NCI-H2107 (cell line): ENCODE measurements around the gene MAD1L1.

Experiments used
- DNase-seq: peaks from one replicate; lab custom pipeline; 2025; lab: John Stamatoyannopoulos, UW

The MAD1L1 gene

GRCh38 chr7:2104107-2104710, 128.5 kb downstream of the MAD1L1 start:
- no peak for DNase-seq

- DNase-seq, result no peak
Measured at GRCh38 chr7:2103071-2103898, 129.5 kb downstream of the MAD1L1 start.

DNA sequence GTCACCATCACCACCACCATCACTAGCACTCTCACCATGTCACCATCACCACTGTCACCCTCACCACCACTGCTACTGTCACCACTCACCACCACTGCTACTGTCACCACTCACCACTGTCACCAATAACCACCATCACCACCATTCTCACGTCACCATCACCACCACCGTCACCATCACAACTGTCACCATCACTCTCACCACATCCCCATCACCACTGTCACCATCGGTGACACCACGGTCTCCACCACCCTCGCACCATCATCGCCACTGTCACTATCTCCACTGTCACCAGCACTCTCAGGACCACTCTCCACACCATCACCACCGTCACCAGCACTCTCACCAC, 130.4 kb downstream of the MAD1L1 start:
- DNase-seq, result no peak

- no peak for DNase-seq
Measured at GRCh38 chr7:2101630-2102374, 130.9 kb downstream of the MAD1L1 start.

DNA sequence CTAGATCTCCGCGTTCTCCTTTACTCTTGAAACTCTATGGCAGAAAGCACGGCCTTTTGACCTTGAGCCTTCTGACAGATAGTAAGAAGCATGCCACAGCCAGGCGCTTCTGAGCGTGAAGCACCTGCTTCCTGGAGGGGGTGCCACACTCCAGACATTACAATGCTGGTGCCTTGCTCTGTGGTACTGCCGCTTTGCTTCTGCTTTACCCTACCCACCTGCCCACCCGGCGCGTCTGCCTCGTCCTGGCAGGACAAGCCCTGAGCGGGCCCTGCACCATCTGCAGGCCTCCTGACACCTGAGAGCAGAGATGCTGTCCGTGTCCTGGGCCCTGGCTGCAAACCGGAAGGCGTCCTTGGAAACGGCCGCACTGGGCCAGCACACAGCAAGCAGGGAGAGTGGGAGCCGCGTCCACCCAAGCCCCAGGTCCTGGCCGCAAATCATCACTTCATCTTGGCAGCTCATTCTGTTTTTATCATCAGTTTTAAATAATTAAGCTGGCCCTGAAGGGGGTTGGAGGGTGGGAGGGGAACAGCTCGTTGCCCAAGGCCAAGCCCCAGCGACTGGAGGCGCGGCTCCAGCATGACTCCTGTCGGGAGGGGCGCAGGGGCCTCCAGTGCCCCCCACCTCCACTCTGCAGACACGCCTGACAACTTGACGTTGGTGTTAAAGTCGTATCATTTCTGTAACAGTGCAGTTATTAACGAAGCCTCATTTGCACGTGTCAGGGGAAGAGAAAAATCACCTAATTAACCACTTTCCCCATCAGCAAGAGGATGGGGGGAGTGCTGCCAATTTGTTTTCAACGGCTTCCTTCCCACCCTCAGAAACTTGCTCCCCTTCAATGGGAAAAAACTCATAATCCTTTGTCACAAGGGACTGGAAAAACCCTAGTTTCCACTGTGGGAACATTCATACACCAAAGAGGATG, 132.2 kb downstream of the MAD1L1 start:
- DNase-seq, result no peak

DNA sequence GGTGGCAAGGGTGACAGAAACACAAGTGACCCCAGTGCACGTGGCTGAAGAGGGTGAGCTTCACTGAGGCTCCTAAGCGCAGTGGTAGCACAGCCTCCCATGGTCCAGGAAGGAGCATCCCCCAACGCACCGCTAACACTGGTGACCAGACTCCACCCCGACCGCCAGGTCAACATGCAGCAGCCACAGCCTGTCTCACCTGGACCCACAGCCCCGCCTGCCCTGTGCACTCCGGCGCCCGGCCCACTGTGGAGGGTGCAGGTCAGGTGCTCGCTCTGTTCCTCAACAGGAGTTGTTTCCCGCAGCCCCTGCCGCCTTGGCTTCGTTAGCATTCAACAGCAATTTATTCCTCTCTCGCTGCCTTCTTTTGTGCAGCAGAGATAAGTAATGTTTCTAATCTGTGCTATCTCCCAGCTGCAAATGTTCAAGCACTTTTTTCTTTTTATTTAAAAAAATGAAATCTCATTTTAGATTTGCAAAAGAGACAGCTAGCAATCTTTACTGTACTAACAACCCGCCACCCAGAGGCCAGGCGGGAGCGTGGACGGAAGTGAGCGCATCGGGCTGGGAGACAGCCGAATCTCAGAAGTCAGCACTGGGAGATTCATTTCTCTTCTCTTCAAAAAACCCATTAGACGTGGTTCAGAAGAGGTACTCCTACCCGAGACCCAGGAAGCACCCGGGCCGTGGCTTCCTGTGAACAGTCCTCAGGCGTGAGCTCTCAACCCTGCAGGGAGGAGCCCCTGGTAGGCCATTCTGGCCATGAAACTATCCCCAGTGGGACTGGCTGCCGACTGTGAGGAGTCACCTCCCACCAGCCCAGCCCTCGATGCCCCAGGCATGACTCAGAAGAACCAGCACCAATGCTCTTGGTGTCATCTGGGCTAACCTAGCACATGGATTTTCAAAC, 133.4 kb downstream of the MAD1L1 start:
- DNase-seq, result no peak

- no peak for DNase-seq
Measured at GRCh38 chr7:2098496-2098895, 134.2 kb downstream of the MAD1L1 start.

- DNase-seq, result no peak
Measured at GRCh38 chr7:2098056-2098455, 134.7 kb downstream of the MAD1L1 start.

DNA sequence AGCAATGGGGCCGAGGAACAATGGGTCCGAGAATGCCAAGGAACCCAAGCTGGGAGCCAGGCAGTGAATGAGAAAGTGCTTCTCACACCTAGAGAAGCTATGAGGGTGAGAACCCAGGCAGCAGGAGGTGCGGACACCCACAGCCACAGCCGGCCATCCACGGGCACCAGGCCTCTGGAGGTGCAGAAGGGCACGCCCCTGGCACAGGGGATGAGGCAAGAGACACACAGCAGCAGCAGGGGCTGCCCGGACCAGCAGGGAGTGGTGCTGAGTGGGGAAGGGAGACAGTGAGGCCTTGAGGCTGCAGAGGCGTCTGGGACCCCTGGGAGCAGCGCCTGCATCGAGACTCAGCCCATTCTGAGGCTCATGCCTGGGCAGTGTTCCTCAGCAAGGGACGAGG, 135.3 kb downstream of the MAD1L1 start:
- no peak for DNase-seq

DNA sequence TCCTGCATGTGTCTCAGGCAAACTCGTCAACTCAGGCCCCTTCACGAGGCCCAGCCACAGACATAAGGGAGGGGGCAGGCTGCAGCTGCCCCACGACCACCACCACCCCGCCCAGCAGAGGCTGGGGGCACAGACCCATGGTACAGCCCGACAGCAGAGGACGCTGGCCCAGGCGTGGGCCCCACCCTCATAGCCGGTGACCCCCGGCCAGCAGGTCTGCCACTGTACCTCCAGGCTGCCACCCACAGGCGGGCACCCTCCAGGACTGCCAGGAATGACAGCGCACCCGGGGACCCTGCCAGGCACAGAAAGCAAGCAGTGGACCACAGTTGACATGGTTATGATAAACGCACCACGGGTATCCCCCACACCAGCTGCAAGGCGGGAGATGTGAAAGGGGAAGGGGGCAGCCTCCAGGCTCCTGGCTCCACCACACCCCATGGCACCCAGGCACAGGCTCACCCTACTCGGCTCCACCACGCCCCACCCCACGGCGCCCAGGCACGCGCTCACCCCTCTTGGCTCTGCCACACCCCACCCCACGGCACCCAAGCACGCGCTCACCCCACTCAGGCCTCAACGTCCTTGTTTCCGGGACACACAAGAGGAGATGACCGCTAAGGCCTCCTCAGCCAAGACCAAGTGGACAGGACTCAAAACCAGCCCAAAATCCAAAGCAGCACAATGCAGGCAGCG, 135.9 kb downstream of the MAD1L1 start:
- no peak for DNase-seq

DNA sequence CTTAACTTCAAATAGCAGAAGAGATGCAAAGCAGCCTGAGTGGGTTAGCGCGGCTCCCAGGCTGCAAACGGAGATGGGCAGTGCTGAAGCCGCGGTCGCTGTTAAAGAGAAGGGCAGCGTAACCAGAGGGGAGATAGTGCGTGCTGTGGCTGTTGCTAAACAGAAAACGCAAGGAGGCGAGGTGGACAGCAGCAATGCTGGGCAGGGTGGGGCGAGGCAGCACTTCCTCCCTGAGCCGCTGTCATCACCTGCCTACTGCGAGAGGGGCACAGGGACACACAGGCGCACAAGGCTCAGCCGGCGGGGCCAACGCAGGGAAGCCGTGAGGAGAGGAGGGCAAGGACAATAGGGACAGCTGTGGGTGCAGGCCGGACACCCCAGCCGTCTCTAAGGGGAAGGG, 137.3 kb downstream of the MAD1L1 start:
- no peak for DNase-seq

DNA sequence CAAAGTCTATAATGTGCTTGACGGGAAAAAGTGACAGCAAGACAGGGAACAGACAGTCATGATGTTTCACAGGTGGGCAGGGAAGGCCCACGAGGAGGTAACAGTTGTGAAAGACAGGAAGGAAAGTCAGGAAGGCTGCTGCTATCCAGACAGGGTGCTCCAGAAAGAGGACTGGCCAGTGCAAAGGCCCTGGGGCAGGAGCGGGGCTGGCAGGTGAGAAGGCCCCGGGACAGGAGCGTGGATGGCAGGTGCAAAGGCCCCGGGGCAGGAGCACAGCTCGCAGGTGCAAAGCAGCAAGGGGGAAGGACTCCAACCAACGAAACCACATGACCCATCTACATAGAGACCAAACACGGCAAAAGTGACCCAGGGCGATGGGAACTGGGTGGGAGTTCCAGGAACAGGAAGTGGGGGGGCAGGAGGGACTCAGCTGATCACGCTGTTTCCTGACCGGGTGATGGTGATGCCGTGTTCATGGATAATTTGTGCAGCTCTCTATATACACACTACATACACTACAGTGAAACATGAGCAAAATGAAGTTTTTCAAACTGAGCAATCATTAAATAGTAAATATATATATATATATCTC, 138.2 kb downstream of the MAD1L1 start:
- DNase-seq, result no peak

- DNase-seq, result no peak
Measured at GRCh38 chr7:2093843-2094220, 138.9 kb downstream of the MAD1L1 start.

DNA sequence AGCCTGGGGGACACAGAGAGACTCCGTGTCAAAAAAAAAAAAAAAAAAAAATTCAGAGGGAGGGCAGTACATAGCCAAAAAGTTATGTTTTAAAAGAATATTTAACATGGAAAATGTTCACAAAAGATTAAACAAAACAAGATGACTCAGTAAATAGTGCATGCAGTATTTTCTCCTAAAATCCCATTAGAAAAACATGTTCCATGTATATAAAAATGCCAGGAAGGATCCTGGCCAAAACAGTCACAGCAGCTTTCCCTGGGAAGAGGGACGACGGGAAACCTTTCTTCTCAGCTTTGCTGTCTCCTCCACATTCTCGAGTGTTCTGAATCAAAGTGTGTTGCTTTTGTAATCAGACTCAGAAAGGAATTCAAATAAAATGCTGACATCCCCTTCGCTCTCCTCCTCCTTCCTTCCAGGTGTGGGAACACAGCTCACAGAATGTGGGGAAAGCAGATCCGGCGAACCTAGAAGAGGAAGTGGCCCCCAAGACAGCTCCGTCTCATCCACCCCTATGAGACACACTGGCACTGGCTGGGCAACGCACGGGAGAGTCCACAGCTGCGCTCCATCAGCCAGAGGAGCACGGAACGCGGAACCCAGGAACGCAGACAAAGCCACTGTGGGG, 139.4 kb downstream of the MAD1L1 start:
- no peak for DNase-seq

- DNase-seq, result no peak
Measured at GRCh38 chr7:2092279-2092678, 140.5 kb downstream of the MAD1L1 start.

GRCh38 chr7:2090526-2091520, 141.9 kb downstream of the MAD1L1 start:
- no peak for DNase-seq

GRCh38 chr7:2088801-2089200, 143.9 kb downstream of the MAD1L1 start:
- DNase-seq, result no peak

DNA sequence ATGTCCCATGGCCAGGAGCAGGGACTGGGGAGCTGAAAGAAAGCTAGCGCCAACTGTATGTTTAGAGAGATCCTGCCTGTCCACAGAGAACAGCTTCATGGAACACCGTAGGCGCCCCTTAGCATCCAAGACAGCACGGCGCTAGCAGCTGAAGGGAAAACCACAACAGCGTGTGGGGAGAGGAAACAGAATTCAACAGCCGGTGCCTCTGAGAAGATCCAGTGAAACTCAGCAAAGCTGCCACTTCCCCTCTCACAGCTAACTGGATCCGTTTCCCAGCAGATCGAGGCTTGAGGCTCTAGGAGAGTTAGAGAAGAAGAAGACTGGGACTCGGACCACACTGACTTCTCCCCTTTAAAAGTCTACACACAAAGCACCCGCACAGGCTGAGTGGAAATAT, 145.0 kb downstream of the MAD1L1 start:
- DNase-seq, result no peak
